ENCODE measurements around the gene HNRNPUL1.

DNA sequence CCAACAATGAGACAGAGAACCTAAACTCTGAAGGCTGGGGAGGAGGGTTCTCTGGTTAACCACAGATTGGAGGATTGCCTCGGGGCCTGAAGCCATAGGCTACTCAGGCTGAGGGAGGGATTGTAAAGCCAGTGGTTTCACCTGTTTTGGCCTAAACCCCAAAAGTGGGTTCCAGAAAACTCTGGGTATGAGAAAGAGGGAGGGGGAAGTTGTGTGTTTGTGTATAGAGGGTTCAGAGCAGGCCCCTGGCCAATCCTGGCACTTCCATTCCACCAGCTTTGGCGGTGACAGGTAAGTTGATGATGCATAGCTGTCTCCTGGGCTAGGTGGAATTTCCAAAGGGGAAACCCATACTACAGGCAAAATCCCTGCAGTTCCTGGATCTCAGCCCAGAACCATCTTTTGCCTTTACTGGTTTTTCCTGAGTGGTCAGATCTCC lies 32.3 kb downstream of the HNRNPUL1 start:
- TF ChIP-seq, protein P1, sequence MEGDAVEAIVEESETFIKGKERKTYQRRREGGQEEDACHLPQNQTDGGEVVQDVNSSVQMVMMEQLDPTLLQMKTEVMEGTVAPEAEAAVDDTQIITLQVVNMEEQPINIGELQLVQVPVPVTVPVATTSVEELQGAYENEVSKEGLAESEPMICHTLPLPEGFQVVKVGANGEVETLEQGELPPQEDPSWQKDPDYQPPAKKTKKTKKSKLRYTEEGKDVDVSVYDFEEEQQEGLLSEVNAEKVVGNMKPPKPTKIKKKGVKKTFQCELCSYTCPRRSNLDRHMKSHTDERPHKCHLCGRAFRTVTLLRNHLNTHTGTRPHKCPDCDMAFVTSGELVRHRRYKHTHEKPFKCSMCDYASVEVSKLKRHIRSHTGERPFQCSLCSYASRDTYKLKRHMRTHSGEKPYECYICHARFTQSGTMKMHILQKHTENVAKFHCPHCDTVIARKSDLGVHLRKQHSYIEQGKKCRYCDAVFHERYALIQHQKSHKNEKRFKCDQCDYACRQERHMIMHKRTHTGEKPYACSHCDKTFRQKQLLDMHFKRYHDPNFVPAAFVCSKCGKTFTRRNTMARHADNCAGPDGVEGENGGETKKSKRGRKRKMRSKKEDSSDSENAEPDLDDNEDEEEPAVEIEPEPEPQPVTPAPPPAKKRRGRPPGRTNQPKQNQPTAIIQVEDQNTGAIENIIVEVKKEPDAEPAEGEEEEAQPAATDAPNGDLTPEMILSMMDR (IDR thresholded peaks at IDR 0.05 in 2 of 3, conservative IDR thresholded peaks at IDR 0.05 in 1 of 3; ENCODE audit: borderline replicate concordance in 1 of 3, insufficient read depth in 1 of 3, low read depth in 2 of 3, low read length in 2 of 3), result no peak
- TF ChIP-seq ZNF274 (IDR thresholded peaks at IDR 0.05; ENCODE audit: low read depth, low read length) (no peak), POLR2A (IDR thresholded peaks at IDR 0.05; ENCODE audit: borderline replicate concordance, extremely low read depth, insufficient read depth, insufficient read length) (no peak), YY1 (IDR thresholded peaks at IDR 0.05; ENCODE audit: extremely low read depth, insufficient replicate concordance, low read depth, low read length) (no peak)

Data from HCT116 (cell line).